DLD1 (cell line): ENCODE measurements around the gene HYAL4.

ENCODE experiments used
- in situ Hi-C: cut with HindIII; loops from 2 replicates; pipeline ENCODE4 v1.10.0; 2017; ENCODE audit warnings: low sequenced_read_pairs

The HYAL4 gene

DNA sequence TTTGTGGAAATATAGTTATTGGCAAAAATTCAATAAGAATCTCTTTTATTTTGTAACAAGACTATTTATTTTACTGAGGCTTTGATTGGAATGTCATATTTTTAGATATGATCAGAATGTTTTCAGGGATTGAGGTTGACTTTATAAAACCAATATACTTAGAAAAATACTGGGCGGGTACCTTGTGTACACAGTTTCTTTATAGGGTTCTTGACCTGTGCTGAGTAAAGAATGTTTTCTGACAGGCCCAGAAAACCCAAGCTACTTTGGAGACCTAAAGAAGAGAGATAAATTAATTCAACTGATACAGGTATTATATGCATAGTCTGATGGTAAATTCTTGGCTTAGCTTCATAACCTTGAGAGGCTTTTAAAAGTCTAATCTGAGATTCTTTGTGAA lies 56.1 kb downstream of the HYAL4 start:
- in situ Hi-C loops, result no loop called here

DNA sequence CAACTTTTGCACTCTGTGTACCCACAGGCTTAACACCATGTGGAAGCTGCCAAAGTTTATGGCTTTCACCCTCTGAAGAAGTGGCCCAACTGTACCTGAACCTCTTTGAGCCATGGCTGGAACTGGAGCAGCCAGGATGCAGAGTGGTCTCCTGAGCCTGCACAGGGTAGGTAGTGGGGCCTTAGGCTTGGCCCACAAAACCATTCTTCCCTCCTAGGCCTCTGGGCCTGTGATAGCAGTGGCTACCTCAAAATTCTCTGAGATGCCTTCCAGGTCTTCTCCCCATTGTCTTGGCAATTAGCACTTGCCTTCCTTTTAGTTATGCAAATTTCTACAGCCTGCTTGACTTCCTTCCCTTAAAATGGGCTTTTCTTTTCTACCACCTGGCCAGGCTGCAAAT lies 60.7 kb downstream of the HYAL4 start:
- in situ Hi-C loops, result no loop called here

DNA sequence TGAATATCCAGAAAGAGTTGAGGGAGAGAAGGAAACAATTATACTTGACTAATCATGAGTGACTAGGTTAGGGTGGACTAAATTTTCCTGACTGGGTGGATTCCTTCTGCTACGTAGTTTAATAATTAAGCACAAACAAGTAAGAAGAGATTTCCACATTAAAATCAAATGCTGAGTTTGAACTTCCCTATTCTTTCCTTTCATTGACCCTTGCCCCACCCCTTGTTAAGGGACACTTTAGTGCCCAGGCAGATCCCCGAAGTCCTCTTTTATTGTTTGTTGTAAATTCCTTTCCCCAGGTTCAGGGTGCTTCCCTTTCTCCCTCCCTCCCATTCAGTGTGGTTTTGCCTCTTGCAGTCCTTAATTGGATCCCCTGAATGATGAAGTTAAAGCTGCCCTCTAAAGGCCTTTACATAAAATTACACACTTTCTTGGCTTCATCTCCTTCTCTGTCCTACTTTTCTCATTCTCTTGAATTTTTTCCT lies 71.3 kb downstream of the HYAL4 start:
- in situ Hi-C loops, result no loop called here

DNA sequence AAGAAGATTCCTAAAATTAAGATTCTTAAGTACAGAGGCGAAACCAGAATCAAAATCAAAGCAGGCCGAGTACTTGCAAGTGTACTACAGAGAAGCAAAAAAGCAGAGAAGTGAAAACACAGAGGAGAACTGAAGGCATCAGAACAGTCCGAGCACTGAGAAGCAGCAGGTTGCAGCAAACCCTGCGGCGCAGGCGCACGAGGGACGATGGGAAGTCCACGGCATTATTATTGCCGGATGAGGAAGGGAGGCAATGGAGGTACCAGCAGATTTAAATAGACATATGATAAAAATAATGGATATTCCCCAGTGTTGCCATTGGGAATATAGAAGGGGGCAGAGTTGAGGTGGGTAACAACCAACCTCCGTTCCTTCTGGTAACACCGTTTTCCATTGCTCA lies 72.9 kb downstream of the HYAL4 start:
- in situ Hi-C loops, result no loop called here

DNA sequence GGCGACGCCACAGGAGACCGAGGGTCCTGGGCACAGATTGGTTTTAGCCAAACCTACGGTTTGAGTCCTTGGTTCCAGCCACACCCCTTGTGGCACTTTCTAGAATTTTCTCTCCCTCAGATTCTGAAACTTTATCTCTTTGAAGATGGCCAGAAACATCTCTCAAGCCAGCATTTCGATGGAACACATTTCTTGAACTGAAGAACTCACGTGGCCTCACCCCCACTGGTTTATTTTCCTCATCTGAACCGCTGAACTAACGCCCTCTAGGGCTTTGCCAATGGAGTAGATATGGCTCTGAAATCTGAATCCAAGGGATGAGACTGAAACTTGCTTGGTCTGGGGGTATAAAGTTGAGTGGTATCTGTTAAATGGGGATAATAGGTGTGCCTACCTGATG lies 73.3 kb downstream of the HYAL4 start:
- in situ Hi-C loops, result no loop called here

DNA sequence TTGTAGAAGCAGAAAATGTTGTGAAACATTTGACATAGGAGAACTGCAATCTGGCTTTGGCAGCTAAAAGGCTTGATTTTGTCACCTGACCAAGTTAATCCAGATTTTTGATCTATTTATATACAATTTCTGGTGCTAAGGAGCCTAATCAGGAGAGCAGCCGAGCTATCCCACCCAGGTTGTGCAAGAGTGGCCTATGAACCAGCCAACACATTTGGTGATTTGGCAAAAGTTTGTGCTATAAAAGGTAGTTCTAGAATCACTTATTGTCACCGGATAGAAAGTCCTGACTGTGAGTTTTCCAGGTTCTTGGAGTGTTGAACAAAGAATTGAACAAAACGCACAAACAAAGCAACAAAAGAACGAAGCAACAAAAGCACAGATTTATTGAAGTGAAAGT lies 78.6 kb downstream of the HYAL4 start:
- in situ Hi-C loops, result no loop called here

DNA sequence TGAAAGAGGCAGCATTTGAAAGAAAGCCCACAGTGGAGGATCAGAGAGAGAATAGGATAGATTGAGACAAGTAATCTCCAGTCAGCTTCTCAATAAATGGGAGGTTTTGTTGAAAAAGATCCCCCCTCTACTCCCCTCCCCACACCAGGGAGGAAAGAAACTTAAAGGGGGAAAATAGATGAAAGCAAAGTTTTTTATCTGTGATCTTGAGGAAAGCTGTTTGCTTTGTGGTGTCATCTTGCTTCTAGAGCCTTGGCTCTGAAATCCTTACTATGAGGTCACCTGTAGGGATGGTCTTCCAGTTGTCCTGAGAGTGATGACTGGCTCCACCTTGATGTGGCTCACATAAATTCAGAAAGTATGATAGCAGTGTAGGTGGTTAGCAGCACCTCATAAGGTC lies 80.0 kb downstream of the HYAL4 start, which contains the start of gene SPAM1:
TSS of gene SPAM1 (plus strand) at position 301 of the 400 bp plus-strand sequence. CDS start 28,330 bp downstream, outside the sequence.
- in situ Hi-C loops, result no loop called here
